NK-92 (cell line): ENCODE data around the gene KCNIP4.

Experiments
- DNase-seq: peaks from one replicate; lab custom pipeline; 2025; ENCODE audit not compliant: unreplicated experiment; lab: John Stamatoyannopoulos, UW

KCNIP4 gene

DNA sequence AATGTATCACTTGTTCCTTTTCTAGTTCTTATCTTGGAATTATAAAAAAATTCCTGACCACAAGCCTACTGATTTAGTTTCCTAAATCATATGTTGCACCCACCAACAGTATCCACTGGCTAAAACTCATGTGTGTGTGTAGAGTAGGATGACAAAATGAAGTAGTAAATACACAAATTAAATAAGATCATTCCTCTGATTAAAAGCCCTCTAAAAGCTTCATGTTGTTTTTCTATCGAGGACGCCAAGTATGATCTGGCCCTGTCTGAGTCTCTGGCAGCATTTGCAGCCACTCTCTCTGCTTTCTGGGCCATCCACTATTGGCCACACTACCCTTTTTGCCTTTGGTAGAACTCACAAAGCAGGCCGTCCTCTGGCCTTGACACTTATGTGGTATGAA is 1064.9 kb downstream of the KCNIP4 start:
- no peak for DNase-seq

GRCh38 chr4:20883231-20883630 is 1065.3 kb downstream of the KCNIP4 start:
- DNase-seq = no peak

- DNase-seq = no peak
Measured at GRCh38 chr4:20882500-20882899, 1066.1 kb downstream of the KCNIP4 start.

DNA sequence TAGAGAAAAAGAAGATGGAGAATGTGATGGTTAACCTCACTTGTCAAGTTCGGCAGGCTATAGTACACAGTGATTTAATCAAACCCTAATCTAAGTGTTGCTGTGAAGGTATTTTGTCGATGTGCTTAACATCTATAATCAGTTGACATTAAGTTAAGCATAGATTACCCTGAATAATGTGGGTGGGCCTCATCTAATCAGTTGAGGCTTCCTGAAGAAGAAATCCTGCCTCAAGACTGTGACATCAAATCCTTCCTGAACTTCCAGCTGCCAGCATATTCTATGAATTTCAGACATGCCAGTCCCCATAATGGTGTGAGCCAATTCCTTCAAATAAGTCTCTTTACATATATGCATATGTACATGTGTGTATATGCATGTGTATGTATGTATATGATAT is 1066.9 kb downstream of the KCNIP4 start:
- DNase-seq = no peak

DNA sequence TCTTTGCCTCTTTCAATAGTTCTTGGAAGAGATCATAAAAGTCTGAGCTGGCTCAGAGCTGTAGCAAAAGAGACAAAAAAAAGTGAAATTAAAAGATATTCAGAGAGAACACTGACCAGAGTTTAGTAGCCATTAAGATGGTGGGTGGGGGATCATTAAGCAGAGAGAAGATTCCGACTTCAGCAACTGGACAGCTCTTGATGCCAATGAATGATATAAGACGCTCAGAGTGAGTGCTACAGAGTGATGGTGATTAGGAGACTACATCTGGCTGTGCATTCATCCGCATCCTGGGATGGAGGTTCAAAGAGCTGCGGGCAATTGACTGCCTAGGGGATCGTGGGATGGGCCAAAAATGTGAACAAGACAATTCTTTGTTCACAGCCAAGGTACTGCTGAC is 1069.8 kb downstream of the KCNIP4 start:
- DNase-seq = no peak

DNA sequence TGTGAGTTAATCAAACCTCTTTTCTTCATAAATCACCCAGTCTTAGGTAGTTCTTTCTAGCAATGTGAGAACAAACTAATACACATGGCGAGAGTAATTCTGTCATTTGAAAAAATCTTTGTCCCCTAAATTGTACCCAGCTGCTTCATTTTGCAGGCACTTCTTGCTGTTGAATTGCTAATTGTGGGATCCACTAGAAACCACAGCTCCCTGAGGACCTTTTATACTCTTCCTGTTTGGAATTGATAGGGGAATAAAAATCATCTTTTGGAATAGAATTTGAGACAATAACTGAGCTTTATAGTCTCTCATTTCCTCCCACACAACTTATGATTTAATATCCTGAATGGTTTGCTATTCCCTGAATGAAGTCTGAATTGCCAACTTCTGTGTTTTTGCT is 1078.1 kb downstream of the KCNIP4 start:
- DNase-seq = no peak

GRCh38 chr4:20868108-20868507 is 1080.5 kb downstream of the KCNIP4 start:
- no peak for DNase-seq

DNA sequence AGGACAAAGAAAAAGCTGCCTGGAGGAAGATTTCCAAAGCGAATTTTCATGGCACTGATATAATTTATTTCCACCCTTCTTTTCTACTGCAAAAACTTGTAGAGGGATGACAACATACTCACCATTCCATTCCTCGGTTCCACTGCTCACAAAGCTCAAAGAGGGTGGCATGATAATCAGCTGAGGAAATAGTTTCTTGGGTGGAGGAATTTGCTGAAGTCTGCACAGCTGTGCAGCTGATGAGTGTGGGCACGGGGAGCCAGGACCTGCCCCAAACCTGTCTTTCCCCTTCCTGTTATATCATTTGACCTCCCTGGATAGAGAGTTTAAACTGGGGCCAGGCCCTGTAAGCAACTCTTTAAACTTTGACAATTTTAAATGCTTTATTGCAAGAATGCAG is 1087.7 kb downstream of the KCNIP4 start:
- no peak for DNase-seq

DNA sequence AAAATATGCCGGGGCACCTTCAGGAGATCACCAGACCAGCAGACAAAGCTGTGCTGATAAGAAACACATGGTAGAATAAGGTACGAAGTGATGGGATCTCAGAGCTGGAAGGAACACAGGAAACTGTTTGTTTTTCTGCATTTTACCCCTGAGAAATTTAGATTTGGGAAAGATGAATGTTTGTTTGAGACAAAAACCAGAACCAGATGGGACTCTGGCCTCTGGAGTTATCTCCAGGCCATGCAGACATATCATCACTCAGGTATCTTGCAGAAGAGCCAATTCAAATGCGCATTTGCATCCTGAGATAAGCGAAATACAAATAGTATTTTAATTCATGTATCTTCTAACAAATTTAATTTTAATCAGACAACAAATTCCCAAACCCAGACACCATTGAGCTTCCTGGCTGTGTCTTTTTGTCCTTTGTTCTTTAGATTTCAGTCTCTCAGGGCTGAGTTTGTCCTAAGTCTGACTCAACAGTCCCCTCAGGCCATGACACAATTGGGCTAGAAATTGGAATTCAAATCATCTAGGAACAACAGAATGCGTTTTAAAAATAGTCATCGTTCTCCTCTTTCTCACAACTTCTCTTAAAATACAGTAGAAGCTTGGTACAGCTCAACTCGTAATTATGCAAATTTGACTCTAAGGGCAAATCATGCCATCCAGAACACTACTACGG is 1089.3 kb downstream of the KCNIP4 start:
- DNase-seq = no peak

DNA sequence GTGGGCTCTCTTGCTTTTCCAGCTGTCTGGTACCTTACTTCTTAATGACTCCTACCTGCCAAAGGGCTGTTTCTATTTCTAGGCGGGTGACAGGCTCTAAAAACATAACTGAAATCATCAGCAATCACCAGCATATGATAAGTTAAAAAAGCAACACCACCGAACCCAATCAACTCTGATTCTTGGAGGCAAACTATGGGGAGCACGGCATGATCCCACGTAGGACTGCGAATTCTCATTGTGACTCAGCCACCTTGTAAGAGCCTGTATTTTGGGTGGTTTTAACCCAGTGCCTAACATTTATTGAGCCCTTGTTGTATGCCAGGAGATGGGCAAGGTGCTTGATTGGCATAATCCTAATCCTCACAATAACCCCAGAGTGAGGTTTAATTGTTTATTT is 1091.5 kb downstream of the KCNIP4 start:
- DNase-seq = no peak

DNA sequence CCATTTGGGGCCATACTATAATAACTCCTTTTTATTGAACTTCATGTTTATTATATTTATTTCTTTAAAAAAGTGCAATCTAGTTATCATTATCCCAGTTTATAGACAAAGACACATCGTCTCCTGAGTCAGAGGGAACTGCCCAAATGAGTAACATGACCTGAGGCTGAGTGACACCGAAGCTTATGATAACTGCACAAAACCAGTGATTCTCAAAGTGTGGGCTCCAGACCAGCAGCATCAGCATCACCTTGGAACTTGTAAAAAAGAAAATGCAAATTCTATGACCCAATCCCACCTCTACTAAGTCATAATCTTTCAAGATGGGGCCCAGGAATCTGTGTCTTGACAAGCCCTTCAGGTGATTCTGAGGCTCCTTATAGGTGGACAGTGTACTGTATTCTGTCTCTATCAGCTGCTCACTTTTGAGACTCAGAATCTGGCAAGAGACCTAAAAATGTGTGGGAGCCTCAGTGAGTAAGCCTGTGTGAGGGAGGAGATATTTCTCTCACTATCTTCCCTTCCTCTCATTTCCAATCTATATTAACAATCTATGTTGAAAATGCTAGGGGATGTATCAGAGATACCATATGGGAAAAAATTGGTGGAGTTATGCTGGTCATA is 1101.3 kb downstream of the KCNIP4 start:
- DNase-seq = no peak

- no peak for DNase-seq
Measured at GRCh38 chr4:20844311-20844710, 1104.3 kb downstream of the KCNIP4 start.

DNA sequence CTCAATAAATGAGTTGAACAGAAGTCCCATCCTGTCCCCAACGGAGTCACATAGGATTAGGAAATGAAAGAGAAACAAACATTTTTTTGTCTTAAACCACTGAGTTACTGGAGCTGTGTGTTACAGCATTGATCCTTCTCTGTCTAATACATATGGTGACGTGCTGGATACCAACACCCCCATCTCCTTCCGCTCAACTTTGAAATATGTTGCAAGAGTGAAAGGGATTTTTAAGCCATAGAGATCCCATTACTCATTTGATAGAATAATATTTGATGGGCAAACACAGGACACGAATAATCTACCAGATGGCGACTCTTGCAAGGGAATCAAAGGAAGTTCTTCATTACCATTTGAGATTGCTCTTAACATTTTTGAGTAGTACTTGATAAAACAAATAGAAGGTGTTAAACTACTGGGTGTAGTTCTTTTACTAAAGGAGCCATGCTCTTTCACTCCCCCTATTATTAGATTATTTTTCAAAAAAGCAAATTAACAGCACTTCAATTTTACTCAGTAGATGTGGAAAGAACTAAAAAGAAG is 1107.9 kb downstream of the KCNIP4 start:
- no peak for DNase-seq

- DNase-seq = no peak
Measured at GRCh38 chr4:20839957-20840356, 1108.6 kb downstream of the KCNIP4 start.

- no peak for DNase-seq
Measured at GRCh38 chr4:20838476-20838875, 1110.1 kb downstream of the KCNIP4 start.

GRCh38 chr4:20832826-20833225 is 1115.7 kb downstream of the KCNIP4 start:
- DNase-seq = no peak

DNA sequence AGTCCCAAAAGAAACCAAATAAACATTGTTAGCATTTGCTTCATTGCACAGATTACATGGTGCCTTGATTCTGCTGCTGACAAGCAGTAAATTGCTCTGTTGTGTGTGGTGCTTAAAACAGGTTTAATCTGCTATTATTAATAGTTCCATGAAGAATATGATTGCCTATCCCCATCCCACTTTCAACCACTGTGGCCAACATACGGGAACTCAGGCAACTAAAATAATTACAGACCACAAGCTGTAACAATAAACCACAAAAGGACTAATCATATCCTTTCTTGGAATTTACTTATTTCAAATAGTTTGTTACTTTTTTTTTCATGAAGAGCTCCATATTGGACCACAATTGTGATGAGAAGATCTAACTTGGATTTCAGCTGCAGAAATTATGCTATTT is 1116.8 kb downstream of the KCNIP4 start:
- DNase-seq = no peak

DNA sequence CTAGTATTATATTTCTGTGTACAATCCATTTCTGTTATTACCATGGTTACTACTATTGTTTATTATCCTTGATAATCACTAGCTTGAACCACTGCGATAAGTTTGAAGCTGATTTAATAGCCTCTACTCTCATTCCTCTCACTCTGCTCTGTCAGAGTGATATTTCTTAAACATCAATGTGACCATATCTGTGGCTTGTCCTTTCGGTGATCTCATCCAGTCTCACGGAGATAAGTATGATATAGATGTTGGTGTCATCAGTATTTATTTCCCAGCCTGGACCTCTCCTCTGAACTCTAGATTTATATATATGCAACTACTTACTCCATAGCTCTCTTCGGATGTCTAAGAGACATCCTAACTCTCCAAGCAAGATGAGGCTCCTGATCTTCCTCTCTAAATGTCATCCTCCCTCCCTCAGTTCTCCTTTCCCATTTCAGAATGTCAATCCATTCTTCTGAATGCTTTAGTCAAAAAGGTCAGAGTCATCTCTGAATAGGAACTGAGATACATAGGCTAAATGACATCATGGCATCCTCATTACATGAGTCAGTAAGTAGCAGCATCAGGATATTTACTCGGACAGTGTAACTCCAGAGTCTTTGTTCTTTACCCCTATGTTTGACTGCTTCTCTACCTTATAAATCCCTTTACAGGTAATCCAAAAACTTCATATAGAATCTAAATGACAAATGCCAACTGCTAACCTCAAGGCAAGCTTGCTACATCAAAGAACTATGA is 1118.8 kb downstream of the KCNIP4 start:
- DNase-seq = no peak

- DNase-seq = no peak
Measured at GRCh38 chr4:20825505-20825904, 1123.1 kb downstream of the KCNIP4 start.

DNA sequence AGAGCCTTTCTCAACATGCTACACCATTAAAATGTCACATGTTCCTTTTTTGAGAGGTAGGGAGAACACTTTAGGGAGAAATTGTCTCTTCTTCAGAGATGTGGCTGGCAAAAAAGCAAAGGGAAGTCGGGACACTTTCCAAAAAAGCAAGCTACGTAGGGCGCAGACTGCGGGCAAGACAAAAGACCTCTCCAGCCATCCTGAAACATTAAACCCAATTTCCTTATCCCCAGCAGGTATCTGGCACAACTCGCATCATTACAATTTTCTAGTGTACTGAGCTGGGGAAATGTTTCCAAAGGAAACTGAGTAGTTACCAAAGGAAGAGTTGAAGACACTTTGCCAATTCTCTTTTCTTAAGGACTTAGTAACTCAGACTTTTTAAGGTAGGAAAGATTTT is 1132.3 kb downstream of the KCNIP4 start:
- no peak for DNase-seq

DNA sequence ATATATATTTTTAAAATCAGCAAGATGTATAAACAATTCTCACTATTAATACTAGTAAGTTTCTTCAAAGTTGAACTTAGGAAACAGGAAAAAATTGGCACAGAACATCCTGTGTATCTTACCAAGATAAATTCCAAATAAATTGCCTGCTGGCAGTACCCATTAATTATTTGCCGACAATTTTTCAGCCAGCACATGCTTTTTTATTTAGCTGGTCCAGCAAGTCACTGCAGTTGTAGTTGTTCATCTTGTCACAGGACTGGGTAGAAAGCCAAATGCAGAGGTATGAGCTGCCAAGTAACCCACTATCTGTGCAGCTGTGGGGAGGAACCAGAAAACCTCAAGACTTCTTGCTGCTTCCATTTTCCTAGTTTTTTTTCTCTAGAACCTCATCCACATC is 1134.9 kb downstream of the KCNIP4 start:
- DNase-seq = no peak

DNA sequence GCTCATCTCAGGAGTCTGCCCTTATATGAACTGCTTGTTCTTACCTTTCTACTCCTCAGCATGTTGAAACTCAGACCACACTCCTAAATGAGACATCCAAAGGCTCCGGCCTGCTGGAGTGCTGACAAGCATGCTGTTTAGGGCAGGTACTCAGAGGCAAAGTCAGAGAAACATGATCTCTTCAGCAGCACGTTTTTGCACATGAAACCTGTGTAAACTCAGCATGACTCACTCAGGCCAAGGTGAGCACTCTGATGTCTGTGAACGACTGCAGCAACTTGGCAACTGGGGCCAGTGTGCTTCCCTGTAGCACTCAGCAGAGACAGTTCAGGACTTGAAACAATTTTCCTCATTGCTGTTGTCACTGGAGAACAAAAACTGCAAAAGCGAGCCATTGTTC is 1138.8 kb downstream of the KCNIP4 start:
- DNase-seq = no peak
